GM18868 (cell line): ENCODE measurements around the gene DNAJC16.
"Not testable (repeated sequence)": the region's sequence is repeated elsewhere in the genome, so short reads cannot be mapped to it uniquely, and the experiment has no call there.

Experiments
- ATAC-seq: cut with Tn5 transposase; IDR thresholded peaks from one replicate; pipeline ENCODE4 v1.9.1; 2021; ENCODE audit warnings: mild to moderate bottlenecking, moderate library complexity; ENCODE audit not compliant: unreplicated experiment

The DNAJC16 gene

GRCh38 chr1:15578921-15579682 is 52.5 kb downstream of the DNAJC16 start:
- ATAC-seq: no peak

GRCh38 chr1:15579683-15580047 is 53.0 kb downstream of the DNAJC16 start:
- ATAC-seq: no peak

- ATAC-seq: no peak
Observed at GRCh38 chr1:15583016-15583706, 56.5 kb downstream of the DNAJC16 start.

DNA sequence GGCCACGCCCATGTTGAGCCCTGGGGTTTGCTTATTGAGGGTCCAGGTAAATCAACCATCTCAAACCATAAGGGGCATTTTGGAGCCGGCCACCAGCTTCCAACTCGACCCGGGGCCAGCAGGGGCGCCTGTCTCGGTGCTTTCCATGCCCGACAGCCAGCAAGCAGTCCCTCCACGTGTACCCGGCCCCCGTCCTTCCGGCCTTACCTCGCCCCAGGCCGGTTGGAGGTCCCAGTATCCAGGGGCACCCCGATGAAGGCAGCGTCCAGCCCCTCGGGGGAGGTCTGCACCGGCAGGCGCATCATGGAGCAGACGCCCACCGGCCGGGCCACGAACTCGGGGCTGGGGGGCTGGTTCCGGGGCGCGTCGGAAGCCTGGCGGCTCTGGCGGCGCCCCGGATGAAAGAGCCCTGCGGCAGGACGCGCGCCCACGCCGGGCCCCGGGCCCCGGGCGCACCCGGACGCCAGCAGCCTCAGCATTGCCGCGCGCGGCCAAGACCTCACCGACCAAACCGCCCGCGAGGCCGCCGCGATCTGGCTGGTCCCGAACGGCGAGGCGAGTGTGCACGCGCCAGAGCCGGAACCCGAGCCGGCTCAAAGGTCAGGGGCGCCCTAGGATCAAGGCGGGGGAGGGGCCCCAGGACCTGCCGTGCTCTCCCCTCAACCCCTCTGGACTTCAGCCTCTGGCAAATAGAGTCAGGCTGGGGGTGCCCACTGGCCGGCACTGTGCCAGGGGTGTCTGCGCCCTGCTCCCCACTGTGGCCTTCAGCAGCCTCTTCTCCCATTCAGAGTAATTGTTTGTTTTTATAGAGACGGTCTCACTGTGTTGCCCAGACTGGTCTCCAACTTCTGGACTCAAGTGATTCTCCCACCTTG is 58.1 kb downstream of the DNAJC16 start, which contains the start of gene AGMAT:
Gene AGMAT (minus strand): TSS at position 563 of the 875 bp plus-strand sequence. CDS start 84 bp downstream, at position 479.
- ATAC-seq: peak; percentile 49

DNA sequence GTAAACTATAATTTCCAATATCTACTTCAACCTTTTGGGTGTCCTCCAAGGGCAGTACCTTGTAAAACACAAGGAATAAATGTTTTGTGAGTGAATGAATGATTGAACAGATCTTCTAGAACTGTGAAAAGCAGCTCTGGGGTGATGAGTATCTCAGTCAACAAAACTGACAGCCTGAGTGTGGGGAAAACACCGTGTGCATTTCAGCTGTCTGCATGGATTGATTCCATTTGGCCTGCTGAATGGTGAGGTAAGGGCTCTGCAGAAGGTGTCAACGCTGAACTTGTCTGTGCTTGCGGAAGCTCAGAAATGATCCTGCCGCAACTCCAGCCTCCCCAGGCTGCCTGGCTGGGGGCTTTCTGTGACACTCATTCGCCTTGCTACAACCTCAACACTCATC is 65.6 kb downstream of the DNAJC16 start:
- no peak for ATAC-seq

DNA sequence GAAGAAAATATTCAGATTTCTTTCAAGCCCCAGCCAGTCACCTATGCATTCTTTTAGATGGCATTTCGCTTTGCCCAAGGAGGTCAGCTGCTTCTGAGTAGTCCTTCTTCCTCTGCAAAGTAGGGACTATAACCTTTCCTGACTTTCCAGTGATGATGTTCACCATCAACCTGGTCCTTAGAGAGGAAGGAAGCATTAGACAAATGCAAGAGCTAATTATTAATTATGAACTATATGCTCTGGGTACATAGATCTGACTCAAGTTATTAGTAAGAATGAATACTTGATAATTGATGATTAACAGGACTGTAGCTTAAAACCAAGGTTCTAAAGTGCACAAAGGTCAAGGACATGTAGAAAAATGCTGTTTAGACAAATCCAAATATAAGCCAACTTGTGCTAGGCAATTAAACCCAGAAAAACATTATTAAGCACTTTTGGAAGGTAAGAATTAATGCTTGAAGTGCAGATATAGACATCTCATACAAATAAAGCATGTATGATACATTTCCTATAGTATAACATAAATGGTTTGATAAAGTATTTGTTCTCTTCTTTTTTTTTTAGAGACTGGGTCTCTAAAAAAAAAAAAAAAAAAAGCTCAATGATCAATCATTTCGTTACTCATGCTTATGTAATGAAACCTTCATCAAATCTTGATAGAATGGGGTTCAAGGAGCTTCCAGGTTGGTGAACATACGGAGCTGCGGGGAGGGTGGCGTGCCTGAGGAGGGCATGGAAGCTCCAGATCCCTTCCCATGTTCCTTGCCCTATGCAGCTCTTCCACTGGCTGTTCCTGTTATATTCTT is 69.4 kb downstream of the DNAJC16 start:
- ATAC-seq: no peak

GRCh38 chr1:15598436-15598835 is 71.8 kb downstream of the DNAJC16 start:
- ATAC-seq: no peak

GRCh38 chr1:15603050-15603965 is 76.7 kb downstream of the DNAJC16 start:
- peak; percentile 84 for ATAC-seq

DNA sequence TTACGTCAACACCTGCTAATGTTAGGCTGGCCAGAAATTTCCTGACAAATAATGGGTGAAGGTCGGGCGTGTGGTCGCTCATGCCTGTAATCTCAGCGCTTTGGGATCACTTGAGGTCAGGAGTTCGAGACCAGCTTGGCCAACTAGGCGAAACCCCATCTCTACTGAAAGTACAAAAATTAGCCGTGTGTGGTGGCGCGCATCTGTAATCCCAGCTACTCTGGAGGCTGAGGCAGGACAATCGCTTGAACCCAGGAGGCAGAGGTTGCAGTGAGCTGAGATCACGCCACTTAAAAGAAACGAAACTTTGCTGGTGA is 77.3 kb downstream of the DNAJC16 start:
- ATAC-seq: not testable (repeated sequence)

DNA sequence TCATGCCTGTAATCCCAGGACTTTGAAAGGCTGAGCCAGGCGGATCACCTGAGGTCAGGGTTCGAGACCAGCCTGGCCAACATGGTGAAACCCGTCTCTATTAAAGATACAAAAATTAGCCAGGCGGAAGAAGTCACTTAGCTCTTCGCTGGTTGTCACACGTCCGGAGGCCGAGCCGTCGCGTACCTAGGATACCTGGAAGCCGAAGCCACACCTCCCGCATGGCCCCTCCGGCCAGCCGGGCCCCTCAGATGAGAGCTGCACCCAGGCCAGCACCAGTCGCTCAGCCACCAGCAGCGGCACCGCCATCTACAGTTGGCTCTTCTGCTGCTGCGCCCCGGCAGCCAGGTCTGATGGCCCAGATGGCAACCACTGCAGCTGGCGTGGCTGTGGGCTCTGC is 77.8 kb downstream of the DNAJC16 start:
- ATAC-seq: not testable (repeated sequence)

- no peak for ATAC-seq
Observed at GRCh38 chr1:15605398-15606383, 79.0 kb downstream of the DNAJC16 start.

GRCh38 chr1:15609631-15610030 is 83.0 kb downstream of the DNAJC16 start:
- ATAC-seq: no peak

DNA sequence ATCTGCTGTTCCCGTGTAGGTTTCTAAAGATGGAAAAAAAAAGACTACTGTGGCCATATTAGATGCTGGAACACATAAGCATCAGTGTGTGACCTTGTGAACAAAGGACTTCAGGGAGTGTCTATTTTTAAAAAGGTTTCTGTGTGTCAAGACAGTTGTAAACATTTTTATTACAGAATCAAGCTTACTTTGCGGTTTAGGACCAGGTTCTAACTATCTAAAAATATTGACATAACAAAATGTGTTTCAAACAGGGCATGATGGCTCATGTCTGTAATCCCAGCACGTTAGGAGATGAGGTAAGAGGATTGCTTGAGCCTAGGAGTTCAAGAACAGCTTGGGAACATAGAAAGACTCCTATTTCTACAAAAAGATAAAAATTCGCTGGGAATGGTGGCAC is 83.5 kb downstream of the DNAJC16 start:
- ATAC-seq: no peak

GRCh38 chr1:15616373-15617172 is 89.9 kb downstream of the DNAJC16 start:
- peak; percentile 5 for ATAC-seq

GRCh38 chr1:15617173-15618076 is 90.8 kb downstream of the DNAJC16 start, which contains the start of gene DDI2:
DDI2 (plus strand) TSS chr1:15617458; CDS start chr1:15617671, 213 bp downstream.
- peak; percentile 82 for ATAC-seq

- ATAC-seq: peak; percentile 14
Observed at GRCh38 chr1:15618077-15618654, 91.5 kb downstream of the DNAJC16 start.
